ENCODE results near the gene CENPA. TPM values are rescaled to one million over a fixed set of nuclear protein-coding genes. Genes with fewer than 3 reads are reported as not detected.
"Not testable (repeated sequence)": the region's sequence is repeated elsewhere in the genome, so short reads cannot be mapped to it uniquely, and the experiment has no call there.

The CENPA gene
- total RNA-seq, 1 donor from 2014 or later, result 10.2 TPM

GRCh38 chr2:26793518-26793917 lies 7.7 kb downstream of the CENPA start:
- no peak for ATAC-seq

- not testable (repeated sequence) for ATAC-seq
These were observed 9.3 kb downstream of the CENPA start for GRCh38 chr2:26795135-26795534.

GRCh38 chr2:26801328-26801727 lies 15.5 kb downstream of the CENPA start:
- ATAC-seq, result no peak

GRCh38 chr2:26801796-26802195 lies 15.9 kb downstream of the CENPA start:
- no peak for ATAC-seq

- ATAC-seq, result peak; percentile 87
These were observed 19.4 kb downstream of the CENPA start for GRCh38 chr2:26805241-26805676.

- ATAC-seq, result no peak
These were observed 22.1 kb downstream of the CENPA start for GRCh38 chr2:26807788-26808460.

GRCh38 chr2:26809211-26809610 lies 23.4 kb downstream of the CENPA start:
- ATAC-seq, result no peak

GRCh38 chr2:26809876-26810577 lies 24.2 kb downstream of the CENPA start:
- no peak for ATAC-seq

GRCh38 chr2:26811261-26811660 lies 25.4 kb downstream of the CENPA start:
- no peak for ATAC-seq

GRCh38 chr2:26811791-26812694 lies 26.2 kb downstream of the CENPA start:
- no peak for ATAC-seq

- no peak for ATAC-seq
These were observed 26.9 kb downstream of the CENPA start for GRCh38 chr2:26812731-26813130.

- not testable (repeated sequence) for ATAC-seq
These were observed 28.4 kb downstream of the CENPA start for GRCh38 chr2:26814072-26814765.

- peak; percentile 81 for ATAC-seq
These were observed 31.0 kb downstream of the CENPA start for GRCh38 chr2:26816893-26817292.

- ATAC-seq, result no peak
These were observed 32.4 kb downstream of the CENPA start for GRCh38 chr2:26818255-26818654.

- no peak for ATAC-seq
These were observed 33.1 kb downstream of the CENPA start for GRCh38 chr2:26818972-26819371.

- ATAC-seq, result no peak
These were observed 35.1 kb downstream of the CENPA start for GRCh38 chr2:26820932-26821331.

GRCh38 chr2:26822877-26823276 lies 37.0 kb downstream of the CENPA start:
- no peak for ATAC-seq

GRCh38 chr2:26838121-26838906 lies 52.5 kb downstream of the CENPA start:
- no peak for ATAC-seq

- peak; percentile 88 for ATAC-seq
These were observed 55.2 kb downstream of the CENPA start for GRCh38 chr2:26840937-26841610.

GRCh38 chr2:26843041-26843440 lies 57.2 kb downstream of the CENPA start:
- ATAC-seq, result no peak

All from esophagus mucosa (tissue), 1 donor.